ENCODE measurements around the gene PAQR7.

DNA sequence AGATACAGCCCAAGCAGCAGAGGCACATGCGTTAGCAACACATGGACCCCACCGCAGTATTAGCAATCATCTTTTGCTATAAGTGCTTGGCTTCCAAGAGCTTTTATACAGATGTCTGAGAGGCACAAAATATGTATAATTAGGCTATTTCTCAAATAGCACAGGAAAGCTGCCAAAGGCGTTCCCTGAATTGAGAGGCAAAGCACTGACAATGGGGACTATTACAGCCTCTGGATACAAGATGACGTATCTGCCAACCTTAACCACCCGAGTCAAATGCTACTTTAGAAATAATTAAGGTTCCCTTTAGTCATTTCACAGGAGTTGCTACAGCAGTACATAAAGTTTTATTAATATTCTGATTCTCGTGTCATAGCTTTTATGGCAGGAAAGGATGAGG lies 24.3 kb upstream of the PAQR7 start:
- TF ChIP-seq, protein P1, sequence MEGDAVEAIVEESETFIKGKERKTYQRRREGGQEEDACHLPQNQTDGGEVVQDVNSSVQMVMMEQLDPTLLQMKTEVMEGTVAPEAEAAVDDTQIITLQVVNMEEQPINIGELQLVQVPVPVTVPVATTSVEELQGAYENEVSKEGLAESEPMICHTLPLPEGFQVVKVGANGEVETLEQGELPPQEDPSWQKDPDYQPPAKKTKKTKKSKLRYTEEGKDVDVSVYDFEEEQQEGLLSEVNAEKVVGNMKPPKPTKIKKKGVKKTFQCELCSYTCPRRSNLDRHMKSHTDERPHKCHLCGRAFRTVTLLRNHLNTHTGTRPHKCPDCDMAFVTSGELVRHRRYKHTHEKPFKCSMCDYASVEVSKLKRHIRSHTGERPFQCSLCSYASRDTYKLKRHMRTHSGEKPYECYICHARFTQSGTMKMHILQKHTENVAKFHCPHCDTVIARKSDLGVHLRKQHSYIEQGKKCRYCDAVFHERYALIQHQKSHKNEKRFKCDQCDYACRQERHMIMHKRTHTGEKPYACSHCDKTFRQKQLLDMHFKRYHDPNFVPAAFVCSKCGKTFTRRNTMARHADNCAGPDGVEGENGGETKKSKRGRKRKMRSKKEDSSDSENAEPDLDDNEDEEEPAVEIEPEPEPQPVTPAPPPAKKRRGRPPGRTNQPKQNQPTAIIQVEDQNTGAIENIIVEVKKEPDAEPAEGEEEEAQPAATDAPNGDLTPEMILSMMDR (conservative IDR thresholded peaks at IDR 0.05; ENCODE audit: low read depth, low read length) = no peak
- no peak for TF ChIP-seq EZH2 (IDR thresholded peaks at IDR 0.05; ENCODE audit: low read length, unreplicated experiment)
- TF ChIP-seq EZH2phosphoT487 (IDR thresholded peaks at IDR 0.05; ENCODE audit: borderline replicate concordance, low read length) = no peak

Measured in PC-3 (cell line).